OCI-LY7 (cell line): ENCODE results near the gene USP32. TPM values are rescaled to one million over a fixed set of nuclear protein-coding genes. Genes with fewer than 3 reads are reported as not detected.
"Not testable (repeated sequence)": the region's sequence is repeated elsewhere in the genome, so short reads cannot be mapped to it uniquely, and the experiment has no call there.

Experiments
- BruUV-seq: library from RNA; stranded (reverse); fragments of 400-500 nt; replicated peaks from 2 replicates; lab custom pipeline; 2021; lab: Mats Ljungman, UMichigan
- CTCF ChIA-PET: fragments of 300-600 bp; sonication (Branson Sonifier 250); formaldehyde crosslinking; loops from one replicate; lab custom pipeline; 2022; ENCODE audit warnings: antibody characterized with exemption; ENCODE audit not compliant: unreplicated experiment; lab: Charles Lee
- POLR2A ChIA-PET: fragments of 300-600 bp; sonication (Branson Sonifier 250); formaldehyde crosslinking; loops from one replicate; lab custom pipeline; 2022; ENCODE audit warnings: antibody characterized with exemption; lab: Charles Lee
- DNase-seq: peaks from one replicate; pipeline ENCODE4 v3.0.0-alpha.2; 2015; ENCODE audit warnings: low spot score
- H2AFZ ChIP-seq: fragments of 200-600 bp; sonication (generic), shearing (Covaris generic); 2 replicates; pipeline ENCODE4 v1.6.1; 2014; ENCODE audit warnings: mild to moderate bottlenecking, antibody characterized with exemption, low read length, moderate library complexity
- H3K27ac ChIP-seq: fragments of 200-600 bp; sonication (generic); 2 replicates; pipeline ENCODE4 v1.5.1; 2014; ENCODE audit warnings: mixed run types, low read depth, mild to moderate bottlenecking, moderate library complexity, low read length, inconsistent platforms; ENCODE audit not compliant: poor library complexity, severe bottlenecking
- H3K36me3 ChIP-seq: fragments of 200-600 bp; sonication (generic); 2 replicates; pipeline ENCODE4 v1.6.1; 2014; ENCODE audit warnings: mild to moderate bottlenecking, antibody characterized with exemption, low read length, moderate library complexity, mixed read lengths; ENCODE audit not compliant: insufficient read depth
- H3K4me1 ChIP-seq: fragments of 200-600 bp; sonication (generic); 2 replicates; pipeline ENCODE4 v1.5.1; 2014; ENCODE audit warnings: mild to moderate bottlenecking, low read length; ENCODE audit not compliant: insufficient read depth, poor library complexity, severe bottlenecking
- H3K4me2 ChIP-seq: fragments of 200-600 bp; sonication (generic); 2 replicates; pipeline ENCODE4 v1.6.1; 2014; ENCODE audit warnings: mild to moderate bottlenecking, low read length
- H3K4me3 ChIP-seq: fragments of 200-600 bp; sonication (generic); 2 replicates; pipeline ENCODE4 v1.5.1; 2014; ENCODE audit warnings: mild to moderate bottlenecking, low read depth, low read length; ENCODE audit not compliant: poor library complexity, severe bottlenecking
- H3K79me2 ChIP-seq: fragments of 200-600 bp; sonication (generic); 2 replicates; pipeline ENCODE4 v1.6.1; 2016; ENCODE audit warnings: low read depth, mild to moderate bottlenecking, low read length, moderate library complexity, mixed read lengths; ENCODE audit not compliant: insufficient read depth
- H3K9me2 ChIP-seq: fragments of 200-600 bp; sonication (generic); 2 replicates; pipeline ENCODE4 v1.6.1; 2016; ENCODE audit warnings: mild to moderate bottlenecking, low read length, mixed read lengths; ENCODE audit not compliant: insufficient read depth
- H3K9me3 ChIP-seq: fragments of 200-600 bp; sonication (generic); 2 replicates; pipeline ENCODE4 v1.6.1; 2014; ENCODE audit warnings: mild to moderate bottlenecking, mixed run types, low read length, mixed read lengths
- H4K20me1 ChIP-seq: fragments of 200-600 bp; sonication (generic); 2 replicates; pipeline ENCODE4 v1.6.1; 2014; ENCODE audit warnings: mild to moderate bottlenecking, antibody characterized with exemption, low read length, moderate library complexity, mixed read lengths; ENCODE audit not compliant: insufficient read depth
- CTCF ChIP-seq: fragments of 200-600 bp; sonication (generic); conservative IDR thresholded peaks from 2 replicates; pipeline ENCODE4 v1.5.1; 2014; ENCODE audit warnings: mild to moderate bottlenecking, antibody characterized with exemption, low read length, moderate library complexity, mixed read lengths
- EZH2phosphoT487 ChIP-seq: fragments of 200-600 bp; sonication (generic); IDR thresholded peaks from 2 replicates; pipeline ENCODE4 v1.6.1; 2018; ENCODE audit warnings: low read depth, borderline replicate concordance, mild to moderate bottlenecking, mixed run types, antibody characterized with exemption, low read length, moderate library complexity, mixed read lengths
- intact Hi-C: fragments of 100-400 bp; cut with micrococcal nuclease; formaldehyde crosslinking; loops from one replicate; pipeline ENCODE4 v1.10.0; 2022; ENCODE audit not compliant: unreplicated experiment
- total RNA-seq, 2 experiments: library from RNA; depleted of rRNA in 1 of 2; stranded (reverse); fragments of >200 nt in 1 of 2; shearing (Covaris generic) in 1 of 2; gene quantifications; 2 replicates each; pipeline ENCODE4 v1.2.3, GENCODE V29; 2014 to 2022

USP32 gene
- total RNA-seq, 2 experiments from 2014 or later, result 16.9 to 28.0 TPM

GRCh38 chr17:60318326-60318725 is 73.6 kb downstream of the USP32 start:
- Histone ChIP-seq H3K4me3 (no peak overlapping the region), H4K20me1 (no peaks in the 10 kb centered on the region), H3K79me2 (no peaks in the 10 kb centered on the region), H3K9me3 (no peaks in the 10 kb centered on the region), H2AFZ (no peak overlapping the region), H3K9me2 (no peaks in the 10 kb centered on the region), H3K4me2 (no peak overlapping the region), H3K36me3 (no peaks in the 10 kb centered on the region), H3K27ac (no peak overlapping the region), H3K4me1 (no peaks in the 10 kb centered on the region)
- BruUV-seq, result TSS peak; percentile 19
- intact Hi-C loops, result no loop called here
- POLR2A ChIA-PET, result interaction anchor here (0.6 to 0.7 kb wide), 2 partner anchors 242 to 272 kb away, joined by 3 to 5 read pairs; no protein-coding TSS in a partner anchor
- TF ChIP-seq CTCF (no peak), EZH2phosphoT487 (no peak)
- DNase-seq, result no peak
- CTCF ChIA-PET, result no interaction called here

DNA sequence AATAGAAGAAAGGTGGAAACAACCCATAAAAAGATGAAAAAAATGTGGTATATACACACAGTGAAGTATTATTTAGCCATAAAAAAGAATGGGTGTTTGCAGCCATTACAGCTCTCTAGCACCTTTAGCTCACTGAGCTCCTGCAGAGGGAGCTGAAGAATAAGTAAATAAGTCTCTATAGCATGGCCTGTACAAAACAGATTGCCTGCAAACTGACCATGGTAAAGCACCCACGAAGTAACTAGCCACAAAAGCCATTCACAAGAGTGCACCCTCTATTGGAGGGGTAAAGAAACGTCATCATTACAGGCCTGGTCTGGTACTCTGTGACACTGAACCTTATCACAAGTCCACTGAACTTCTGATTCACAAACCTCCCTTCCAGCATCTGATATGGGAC is 76.3 kb downstream of the USP32 start:
- no peaks in the 10 kb centered on the region for H3K9me3 ChIP-seq
- no peak overlapping the region for H2AFZ ChIP-seq
- no TSS peak for BruUV-seq
- no peaks in the 10 kb centered on the region for H4K20me1 ChIP-seq
- H3K4me2 ChIP-seq, result no peak overlapping the region
- no peak overlapping the region for H3K27ac ChIP-seq
- H3K4me1 ChIP-seq, result no peaks in the 10 kb centered on the region
- H3K36me3 ChIP-seq, result no peaks in the 10 kb centered on the region
- ChIA-PET POLR2A (no interaction called here), CTCF (no interaction called here)
- TF ChIP-seq CTCF, result peak; percentile 57
- no peak for TF ChIP-seq EZH2phosphoT487
- no peaks in the 10 kb centered on the region for H3K79me2 ChIP-seq
- intact Hi-C loops, result no loop called here
- DNase-seq, result no peak
- no peak overlapping the region for H3K4me3 ChIP-seq
- no peaks in the 10 kb centered on the region for H3K9me2 ChIP-seq

- DNase-seq, H4K20me1 ChIP-seq, POLR2A ChIA-PET: not testable (repeated sequence)
These were observed 77.0 kb downstream of the USP32 start for GRCh38 chr17:60314900-60315299.

More at GRCh38 chr17:60314900-60315299, 77.0 kb downstream of the USP32 start:
- H3K4me3 ChIP-seq, H3K4me1 ChIP-seq, intact Hi-C loops, H3K79me2 ChIP-seq, H3K27ac ChIP-seq, H2AFZ ChIP-seq, CTCF ChIA-PET, H3K9me2 ChIP-seq, BruUV-seq, H3K4me2 ChIP-seq, H3K36me3 ChIP-seq, H3K9me3 ChIP-seq: not testable (repeated sequence)
